ENCODE data around the gene KIAA1958. TPM values are rescaled to one million over a fixed set of nuclear protein-coding genes. Genes with fewer than 3 reads are reported as not detected.

Gene KIAA1958
- total RNA-seq, 4 donors from 2014 or later = 1.3 to 4.0 (median 2.6) TPM

- H3K4me1 ChIP-seq = peaks cover 3 to 10% of the 10 kb centered on the region in 2 donors
- no peaks in the 10 kb centered on the region for H3K9me3 ChIP-seq
- H3K27ac ChIP-seq = no peak overlapping the region
- ATAC-seq = no peak
- in situ Hi-C loops (cut with MboI; ENCODE audit: low sequenced_read_pairs in 4 of 4) (no loop called here), intact Hi-C loops (cut with DNase I; ENCODE audit: low total_unique reads) (no loop called here)
- H3K4me3 ChIP-seq = no peak overlapping the region
- no peaks in the 10 kb centered on the region for H3K36me3 ChIP-seq
- no peaks in the 10 kb centered on the region for H3K27me3 ChIP-seq
- no peak for TF ChIP-seq POLR2A (IDR thresholded peaks at IDR 0.05)
- TF ChIP-seq, protein P1, sequence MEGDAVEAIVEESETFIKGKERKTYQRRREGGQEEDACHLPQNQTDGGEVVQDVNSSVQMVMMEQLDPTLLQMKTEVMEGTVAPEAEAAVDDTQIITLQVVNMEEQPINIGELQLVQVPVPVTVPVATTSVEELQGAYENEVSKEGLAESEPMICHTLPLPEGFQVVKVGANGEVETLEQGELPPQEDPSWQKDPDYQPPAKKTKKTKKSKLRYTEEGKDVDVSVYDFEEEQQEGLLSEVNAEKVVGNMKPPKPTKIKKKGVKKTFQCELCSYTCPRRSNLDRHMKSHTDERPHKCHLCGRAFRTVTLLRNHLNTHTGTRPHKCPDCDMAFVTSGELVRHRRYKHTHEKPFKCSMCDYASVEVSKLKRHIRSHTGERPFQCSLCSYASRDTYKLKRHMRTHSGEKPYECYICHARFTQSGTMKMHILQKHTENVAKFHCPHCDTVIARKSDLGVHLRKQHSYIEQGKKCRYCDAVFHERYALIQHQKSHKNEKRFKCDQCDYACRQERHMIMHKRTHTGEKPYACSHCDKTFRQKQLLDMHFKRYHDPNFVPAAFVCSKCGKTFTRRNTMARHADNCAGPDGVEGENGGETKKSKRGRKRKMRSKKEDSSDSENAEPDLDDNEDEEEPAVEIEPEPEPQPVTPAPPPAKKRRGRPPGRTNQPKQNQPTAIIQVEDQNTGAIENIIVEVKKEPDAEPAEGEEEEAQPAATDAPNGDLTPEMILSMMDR (IDR thresholded peaks at IDR 0.05 in 4 of 5, conservative IDR thresholded peaks at IDR 0.05 in 1 of 5) = no peak
- DNase-seq = no peak
These were observed 69.3 kb downstream of the KIAA1958 start for GRCh38 chr9:112555844-112556482.

DNA sequence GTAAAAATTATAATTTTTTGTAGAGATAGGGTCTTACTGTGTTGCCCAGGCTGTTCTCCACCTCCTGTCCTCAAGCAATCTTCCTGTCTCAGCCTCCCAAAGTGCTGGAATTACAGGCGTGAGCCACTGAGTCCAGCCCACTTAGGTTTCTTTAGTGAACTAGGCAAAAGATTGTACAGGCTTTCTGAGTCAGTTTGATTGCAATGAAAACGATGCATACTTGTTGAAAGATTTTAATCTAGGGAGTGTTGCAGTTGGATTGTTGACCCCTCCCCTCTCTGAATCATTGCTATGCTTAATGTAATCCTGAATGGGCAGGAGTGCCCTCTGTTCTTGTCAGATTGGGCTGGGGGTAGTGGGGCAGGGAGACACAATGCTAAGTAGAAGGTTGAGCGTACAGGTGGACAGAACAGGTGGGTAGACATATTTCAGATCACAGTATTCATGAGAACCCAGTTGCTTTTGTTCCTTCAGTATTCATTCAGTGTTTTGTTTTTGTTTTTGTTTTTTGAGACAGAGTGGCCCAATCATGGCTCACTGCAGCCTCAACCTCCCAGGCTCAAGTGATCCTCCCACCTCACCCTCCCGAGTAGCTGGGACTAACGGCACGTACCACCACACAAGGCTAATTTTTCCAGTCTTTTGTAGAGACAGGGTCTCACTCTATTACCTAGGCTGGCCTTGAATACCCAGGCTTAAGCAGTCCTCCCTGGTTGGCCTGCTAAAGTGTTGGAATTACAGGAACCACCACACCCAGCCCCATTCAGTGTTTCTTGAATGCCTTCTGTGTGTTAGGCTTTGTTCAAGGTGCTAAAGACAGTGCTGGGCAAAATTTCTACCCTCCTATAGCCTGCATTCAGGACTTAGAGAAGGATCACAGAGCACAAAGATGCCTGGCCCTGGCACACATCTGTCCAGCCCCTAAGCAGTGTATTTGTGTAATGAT, 70.1 kb downstream of the KIAA1958 start:
- Histone ChIP-seq H3K27me3 (no peaks in the 10 kb centered on the region), H3K4me3 (no peak overlapping the region), H3K27ac (no peak overlapping the region), H3K4me1 (peaks cover 3 to 8% of the 10 kb centered on the region in 2 donors), H3K9me3 (no peaks in the 10 kb centered on the region), H3K36me3 (no peaks in the 10 kb centered on the region)
- TF ChIP-seq, protein P1 (IDR thresholded peaks at IDR 0.05 in 4 of 5, conservative IDR thresholded peaks at IDR 0.05 in 1 of 5) = no peak
- no peak for TF ChIP-seq POLR2A (IDR thresholded peaks at IDR 0.05)
- intact Hi-C loops (cut with DNase I; ENCODE audit: low total_unique reads) = no loop called here
- no peak for DNase-seq
- ATAC-seq = no peak
- in situ Hi-C loops (cut with MboI; ENCODE audit: low sequenced_read_pairs in 4 of 4) = no loop called here

DNA sequence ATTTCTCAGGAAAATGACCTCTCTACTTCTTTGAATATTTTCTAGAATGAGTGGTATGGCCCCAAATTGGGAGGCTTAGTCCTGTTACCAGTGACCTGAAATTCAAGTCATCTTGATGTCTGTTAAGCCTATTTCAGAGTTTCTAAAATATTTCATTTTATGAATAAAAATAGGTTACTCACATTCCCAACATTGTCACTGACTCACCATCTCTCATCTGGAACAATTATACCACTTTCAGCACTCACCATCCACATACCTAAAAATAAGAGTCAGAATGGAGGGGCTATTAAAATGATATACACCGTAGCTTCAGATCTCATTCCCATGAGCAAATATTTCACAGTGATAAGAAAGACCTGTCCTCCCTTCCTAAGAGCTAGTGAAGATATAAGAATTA, 71.8 kb downstream of the KIAA1958 start:
- H3K9me3 ChIP-seq = no peaks in the 10 kb centered on the region
- in situ Hi-C loops (cut with MboI; ENCODE audit: low sequenced_read_pairs in 4 of 4) (no loop called here), intact Hi-C loops (cut with DNase I; ENCODE audit: low total_unique reads) (no loop called here)
- H3K4me3 ChIP-seq = no peak overlapping the region
- TF ChIP-seq POLR2A (IDR thresholded peaks at IDR 0.05) = no peak
- TF ChIP-seq, protein P1 (IDR thresholded peaks at IDR 0.05 in 4 of 5, conservative IDR thresholded peaks at IDR 0.05 in 1 of 5) = no peak
- H3K4me1 ChIP-seq = no peaks in the 10 kb centered on the region
- H3K27me3 ChIP-seq = no peaks in the 10 kb centered on the region
- H3K36me3 ChIP-seq = no peaks in the 10 kb centered on the region
- no peak overlapping the region for H3K27ac ChIP-seq
- DNase-seq (no peak), ATAC-seq (no peak)

DNA sequence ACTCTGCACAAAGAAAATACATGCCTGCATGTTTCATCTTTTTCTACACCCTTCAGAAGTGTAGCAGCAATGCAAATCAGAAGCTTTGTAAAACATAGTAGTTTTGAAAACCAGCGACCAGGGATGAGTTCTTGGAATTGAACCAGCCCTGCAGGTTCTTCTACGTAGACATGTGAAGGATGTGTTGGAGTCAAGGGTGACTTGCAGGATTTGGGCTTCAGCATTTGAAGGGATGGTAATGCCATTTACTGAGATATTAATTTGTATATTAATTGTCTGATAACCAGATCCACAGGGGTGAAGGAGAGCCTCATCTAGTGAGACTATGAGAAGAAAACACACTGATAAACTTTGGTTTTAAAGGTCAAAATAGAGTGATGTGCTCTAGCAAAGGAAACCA, 72.4 kb downstream of the KIAA1958 start:
- TF ChIP-seq, protein P1 (IDR thresholded peaks at IDR 0.05 in 4 of 5, conservative IDR thresholded peaks at IDR 0.05 in 1 of 5) = no peak

More for the DNA sequence above, 72.4 kb downstream of the KIAA1958 start:
- in situ Hi-C loops (cut with MboI; ENCODE audit: low sequenced_read_pairs in 4 of 4) (no loop called here), intact Hi-C loops (cut with DNase I; ENCODE audit: low total_unique reads) (no loop called here)
- Histone ChIP-seq H3K27me3 (no peaks in the 10 kb centered on the region), H3K9me3 (no peaks in the 10 kb centered on the region), H3K27ac (no peak overlapping the region), H3K4me1 (no peaks in the 10 kb centered on the region), H3K36me3 (no peaks in the 10 kb centered on the region), H3K4me3 (no peak overlapping the region)
- ATAC-seq (no peak), DNase-seq (no peak)

Measured in gastrocnemius medialis (tissue), 4 donors.